Measurements from ENCODE around the gene STARD3NL.
"Not testable (repeated sequence)": the region's sequence is repeated elsewhere in the genome, so short reads cannot be mapped to it uniquely, and the experiment has no call there.

STARD3NL gene

DNA sequence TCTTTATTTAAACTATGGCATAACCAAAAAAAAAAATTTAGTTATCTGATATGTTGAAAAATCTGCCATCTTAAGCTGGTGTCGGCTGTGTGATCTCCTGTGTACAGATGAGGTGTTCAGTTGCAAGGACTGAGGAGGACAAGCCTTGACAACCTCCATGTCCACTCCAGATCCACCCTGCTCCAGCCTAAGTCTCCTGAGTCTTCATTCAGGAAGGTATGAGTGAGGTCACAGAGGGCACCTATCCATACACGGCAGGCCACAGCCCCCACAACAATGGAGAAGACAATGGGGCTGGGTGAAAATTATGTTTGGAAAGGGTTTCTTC lies 79.3 kb downstream of the STARD3NL start:
- Histone ChIP-seq H3K4me3 (no peak overlapping the region), H3K9me3 (no peaks in the 10 kb centered on the region), H3K27ac (no peak overlapping the region), H3K36me3 (no peaks in the 10 kb centered on the region), H3K4me1 (no peaks in the 10 kb centered on the region), H3K27me3 (no peaks in the 10 kb centered on the region)
- no peak for DNase-seq
- TF ChIP-seq, protein P1, sequence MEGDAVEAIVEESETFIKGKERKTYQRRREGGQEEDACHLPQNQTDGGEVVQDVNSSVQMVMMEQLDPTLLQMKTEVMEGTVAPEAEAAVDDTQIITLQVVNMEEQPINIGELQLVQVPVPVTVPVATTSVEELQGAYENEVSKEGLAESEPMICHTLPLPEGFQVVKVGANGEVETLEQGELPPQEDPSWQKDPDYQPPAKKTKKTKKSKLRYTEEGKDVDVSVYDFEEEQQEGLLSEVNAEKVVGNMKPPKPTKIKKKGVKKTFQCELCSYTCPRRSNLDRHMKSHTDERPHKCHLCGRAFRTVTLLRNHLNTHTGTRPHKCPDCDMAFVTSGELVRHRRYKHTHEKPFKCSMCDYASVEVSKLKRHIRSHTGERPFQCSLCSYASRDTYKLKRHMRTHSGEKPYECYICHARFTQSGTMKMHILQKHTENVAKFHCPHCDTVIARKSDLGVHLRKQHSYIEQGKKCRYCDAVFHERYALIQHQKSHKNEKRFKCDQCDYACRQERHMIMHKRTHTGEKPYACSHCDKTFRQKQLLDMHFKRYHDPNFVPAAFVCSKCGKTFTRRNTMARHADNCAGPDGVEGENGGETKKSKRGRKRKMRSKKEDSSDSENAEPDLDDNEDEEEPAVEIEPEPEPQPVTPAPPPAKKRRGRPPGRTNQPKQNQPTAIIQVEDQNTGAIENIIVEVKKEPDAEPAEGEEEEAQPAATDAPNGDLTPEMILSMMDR (IDR thresholded peaks at IDR 0.05): no peak
- intact Hi-C loops (cut with DNase I; ENCODE audit: low total_unique reads): no loop called here

DNA sequence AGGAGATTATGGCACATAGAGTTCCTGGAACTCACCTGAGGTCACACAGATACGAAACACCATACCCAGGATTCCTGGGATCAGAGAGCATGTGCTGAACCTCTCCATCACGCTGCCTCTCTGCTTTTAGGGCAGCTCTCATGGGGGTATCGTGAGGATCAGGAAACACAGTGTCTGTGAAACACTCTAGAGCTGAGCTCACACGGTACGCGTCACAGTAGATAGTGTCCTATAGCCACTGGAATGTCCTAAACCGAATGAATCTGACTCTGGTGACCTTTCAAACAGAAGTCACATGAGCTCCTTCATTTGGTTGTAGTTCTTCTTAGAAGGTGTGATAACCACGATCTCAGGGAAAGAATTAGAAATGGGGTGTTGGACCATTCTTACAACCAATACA lies 81.1 kb downstream of the STARD3NL start:
- H3K4me1 ChIP-seq; H3K4me3 ChIP-seq; H3K27me3 ChIP-seq; intact Hi-C loops (cut with DNase I; ENCODE audit: low total_unique reads); H3K27ac ChIP-seq; DNase-seq; H3K9me3 ChIP-seq; H3K36me3 ChIP-seq: not testable (repeated sequence)

DNA sequence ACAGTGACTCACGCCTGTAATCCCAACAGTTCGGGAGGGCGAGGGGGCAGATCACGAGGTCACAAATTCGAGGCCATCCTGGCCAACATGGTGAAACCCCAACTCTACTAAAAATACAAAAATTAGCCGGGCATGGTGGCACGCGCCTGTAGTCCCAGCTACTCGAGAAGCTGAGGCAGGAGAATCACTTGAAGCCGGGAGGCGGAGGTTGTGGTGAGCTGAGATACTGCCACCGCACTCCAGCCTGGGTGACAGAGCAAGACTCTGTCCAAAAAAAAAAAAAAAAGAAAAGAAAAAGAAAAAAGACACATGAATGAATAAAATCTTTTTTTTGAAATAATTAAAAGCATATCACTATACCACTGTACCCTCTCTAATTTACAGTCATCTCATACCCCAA lies 83.6 kb downstream of the STARD3NL start:
- DNase-seq; H3K36me3 ChIP-seq; H3K9me3 ChIP-seq; intact Hi-C loops (cut with DNase I; ENCODE audit: low total_unique reads); H3K27ac ChIP-seq; H3K4me1 ChIP-seq; H3K27me3 ChIP-seq; H3K4me3 ChIP-seq: not testable (repeated sequence)

DNA sequence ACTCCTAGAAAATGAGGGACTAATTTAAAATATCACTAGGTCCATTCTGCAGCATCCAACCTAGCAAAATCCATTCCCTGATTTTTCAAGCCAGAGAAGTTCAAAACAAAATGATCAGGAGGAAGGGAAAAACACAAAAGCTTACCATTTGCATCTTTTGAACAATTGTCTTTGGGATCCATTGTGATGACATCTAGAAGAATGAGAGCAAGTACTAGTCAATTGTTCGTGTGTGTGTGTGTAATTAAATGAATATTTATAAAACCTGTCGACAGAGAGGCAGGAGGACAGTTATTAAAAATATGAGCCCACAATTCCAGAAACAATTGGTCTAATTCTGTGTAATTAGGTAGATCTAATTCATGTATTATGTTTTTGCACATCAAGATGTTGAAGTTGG lies 84.0 kb downstream of the STARD3NL start:
- H3K4me1 ChIP-seq; intact Hi-C loops (cut with DNase I; ENCODE audit: low total_unique reads); DNase-seq; H3K27ac ChIP-seq; H3K4me3 ChIP-seq; H3K27me3 ChIP-seq; H3K36me3 ChIP-seq; H3K9me3 ChIP-seq: not testable (repeated sequence)

DNA sequence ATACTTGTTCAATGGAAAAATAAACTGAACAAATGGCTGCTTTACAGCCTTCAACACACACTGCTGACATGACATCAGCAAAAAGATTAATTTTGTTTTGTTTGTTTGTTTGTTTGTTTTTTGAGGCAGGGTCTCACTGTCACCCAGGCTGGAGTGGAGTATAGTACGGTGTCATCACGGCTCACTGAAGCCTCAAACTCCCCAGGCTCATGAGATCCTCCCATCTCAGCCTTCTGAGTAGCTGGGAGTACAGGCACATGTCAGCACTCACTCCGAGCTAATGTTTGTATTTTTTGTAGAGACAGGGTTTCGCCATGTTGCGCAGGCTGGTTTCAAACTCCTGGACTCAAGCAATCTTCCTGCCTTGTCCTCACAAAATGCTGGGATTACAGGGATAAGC lies 84.5 kb downstream of the STARD3NL start:
- no peak for DNase-seq
- Histone ChIP-seq H3K27me3 (no peaks in the 10 kb centered on the region), H3K4me3 (no peak overlapping the region), H3K27ac (no peak overlapping the region), H3K36me3 (no peaks in the 10 kb centered on the region), H3K9me3 (no peaks in the 10 kb centered on the region), H3K4me1 (no peaks in the 10 kb centered on the region)
- TF ChIP-seq, protein P1 (IDR thresholded peaks at IDR 0.05): no peak
- intact Hi-C loops (cut with DNase I; ENCODE audit: low total_unique reads): no loop called here

DNA sequence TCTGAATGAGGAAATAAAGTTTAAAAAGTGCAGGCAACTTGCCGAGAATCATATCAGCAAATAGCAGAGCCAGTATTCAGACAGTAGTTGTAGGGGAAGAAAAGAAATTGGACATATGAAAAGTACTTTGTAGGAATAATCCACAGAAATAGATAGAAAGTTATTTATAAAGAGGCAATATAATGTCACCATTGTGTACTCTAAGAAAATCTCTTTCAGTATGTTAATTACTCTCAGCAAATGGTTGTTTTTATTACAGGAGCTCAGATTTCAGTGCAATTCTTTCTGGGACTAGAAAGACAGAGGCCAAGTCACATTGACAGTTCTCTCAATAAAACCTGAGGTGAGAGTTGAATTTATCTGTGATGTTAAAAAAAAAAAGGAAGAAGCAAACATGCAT lies 85.2 kb downstream of the STARD3NL start:
- H3K4me1 ChIP-seq; intact Hi-C loops (cut with DNase I; ENCODE audit: low total_unique reads); H3K4me3 ChIP-seq; H3K27me3 ChIP-seq; H3K27ac ChIP-seq; H3K36me3 ChIP-seq; H3K9me3 ChIP-seq; DNase-seq: not testable (repeated sequence)

DNA sequence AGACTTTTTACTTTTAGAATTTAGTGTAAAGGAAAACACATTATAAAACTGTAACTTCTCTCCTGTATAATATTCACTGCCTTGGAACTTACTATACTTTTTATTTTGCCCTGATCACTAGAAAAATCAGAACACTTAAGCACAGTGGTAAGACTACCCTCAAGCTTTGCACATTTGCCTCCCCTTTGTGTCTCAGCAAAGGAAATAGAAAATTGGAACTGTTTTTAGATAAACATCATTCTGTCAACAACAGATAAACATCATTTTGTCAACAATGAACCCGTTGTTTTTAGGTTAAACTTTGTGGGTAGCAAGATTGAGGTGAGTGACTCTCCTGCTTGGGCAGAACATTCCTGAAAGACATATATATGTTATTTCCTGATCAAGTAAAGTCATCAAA lies 86.6 kb downstream of the STARD3NL start:
- H3K9me3 ChIP-seq; H3K36me3 ChIP-seq; H3K4me3 ChIP-seq; DNase-seq; H3K27me3 ChIP-seq; H3K4me1 ChIP-seq; intact Hi-C loops (cut with DNase I; ENCODE audit: low total_unique reads); H3K27ac ChIP-seq: not testable (repeated sequence)

DNA sequence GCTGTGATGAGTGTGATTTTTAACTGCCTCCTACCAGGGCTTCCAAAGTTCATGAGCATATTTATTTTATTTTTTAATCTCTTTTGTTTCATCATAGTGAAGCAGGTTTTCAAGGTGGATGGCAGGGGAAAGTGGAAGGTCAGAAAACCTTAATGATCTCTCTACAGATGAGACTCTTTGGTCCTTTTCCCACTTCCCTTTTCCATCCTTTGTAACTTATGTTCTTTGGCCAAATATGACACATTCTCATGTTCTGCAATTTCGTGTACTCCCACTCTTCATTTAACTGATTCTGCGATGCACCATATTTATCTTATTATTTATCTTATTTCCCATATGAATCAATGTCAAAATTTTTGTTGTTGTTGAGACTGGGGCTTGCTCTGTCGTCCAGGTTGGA lies 87.9 kb downstream of the STARD3NL start:
- intact Hi-C loops (cut with DNase I; ENCODE audit: low total_unique reads); H3K9me3 ChIP-seq; H3K4me3 ChIP-seq; DNase-seq; H3K4me1 ChIP-seq; H3K36me3 ChIP-seq; H3K27me3 ChIP-seq; H3K27ac ChIP-seq: not testable (repeated sequence)

DNA sequence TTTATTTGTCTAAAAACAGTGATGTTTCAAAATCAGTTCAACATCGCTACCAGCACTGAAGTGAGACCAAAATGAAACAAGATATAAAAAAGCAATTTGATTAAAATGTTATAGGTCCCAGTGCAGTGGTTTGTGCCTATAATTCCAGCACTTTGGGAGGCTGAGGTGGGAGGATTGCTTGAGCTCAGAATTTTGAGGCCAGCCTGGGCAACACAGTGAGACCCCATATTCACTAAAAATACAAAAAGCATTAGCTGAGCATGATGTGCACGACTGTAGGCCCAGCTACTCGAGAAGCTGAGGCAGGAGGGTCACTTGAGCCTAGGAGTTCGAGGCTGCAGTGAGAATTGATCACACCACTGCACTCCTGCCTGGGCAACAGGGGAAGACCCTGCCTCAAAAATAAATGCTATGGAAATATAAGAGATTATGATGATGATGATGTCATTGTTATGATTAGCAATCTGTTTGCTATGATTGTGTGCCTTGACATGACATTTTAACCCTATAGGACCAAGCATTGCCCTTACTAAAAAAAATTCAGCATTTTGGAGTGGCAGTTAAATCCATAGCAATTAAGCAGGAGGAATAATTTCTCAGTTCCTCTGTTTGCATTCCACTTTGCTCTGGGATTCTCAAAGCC lies 91.8 kb downstream of the STARD3NL start:
- H3K9me3 ChIP-seq; H3K4me3 ChIP-seq; H3K27ac ChIP-seq; intact Hi-C loops (cut with DNase I; ENCODE audit: low total_unique reads); H3K4me1 ChIP-seq; H3K36me3 ChIP-seq; DNase-seq; H3K27me3 ChIP-seq: not testable (repeated sequence)

DNA sequence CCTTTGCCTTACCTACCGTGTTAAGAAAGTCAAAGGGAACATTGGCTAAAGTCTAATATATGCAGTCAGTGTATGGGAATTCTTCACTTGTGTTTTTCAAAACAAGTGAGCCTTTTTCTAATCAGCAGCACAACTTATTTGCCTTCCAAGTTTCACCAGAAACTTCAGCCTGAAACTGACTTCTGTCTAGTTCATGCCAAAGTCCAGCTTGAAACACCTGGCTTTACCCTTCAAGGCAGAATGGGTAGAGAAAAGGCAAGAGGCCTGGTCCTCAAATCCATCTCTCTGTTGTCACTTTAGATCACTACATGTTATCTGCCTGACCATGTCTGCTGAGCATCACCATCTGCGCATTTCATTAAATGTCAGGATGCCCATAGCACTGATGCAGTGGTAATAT lies 92.4 kb downstream of the STARD3NL start:
- H3K27ac ChIP-seq; H3K4me1 ChIP-seq; H3K9me3 ChIP-seq; intact Hi-C loops (cut with DNase I; ENCODE audit: low total_unique reads); H3K36me3 ChIP-seq; H3K27me3 ChIP-seq; DNase-seq; H3K4me3 ChIP-seq: not testable (repeated sequence)
